HepG2 (cell line): Measurements from ENCODE around the gene LSS. TPM values are rescaled to one million over a fixed set of nuclear protein-coding genes. Genes with fewer than 3 reads are reported as not detected.

Experiments
- AGO2 ChIP-seq: fragments of 200-400 bp; formaldehyde crosslinking; optimal IDR thresholded peaks from 2 replicates; pipeline ENCODE3; 2017; ENCODE audit warnings: mild to moderate bottlenecking, low read depth, low read length, moderate library complexity
- ATAD3A ChIP-seq: sonication (generic); formaldehyde crosslinking; IDR thresholded peaks from 2 replicates; pipeline ENCODE4 v1.4.0; 2020; ENCODE audit warnings: missing genetic modification reagents
- ATF6 ChIP-seq: sonication (generic); formaldehyde crosslinking; conservative IDR thresholded peaks from 2 replicates; pipeline ENCODE4 v1.4.0; 2020; ENCODE audit warnings: missing genetic modification reagents
- CBFB ChIP-seq: sonication (generic); formaldehyde crosslinking; IDR thresholded peaks from 2 replicates; pipeline ENCODE4 v1.4.0; 2020; ENCODE audit warnings: missing genetic modification reagents
- HCFC1 ChIP-seq: fragments of 150-350 bp; IDR thresholded peaks from 2 replicates; pipeline ENCODE4 v1.6.1; 2014; ENCODE audit warnings: low read depth, low read length
- HMGA1 ChIP-seq: sonication (generic); formaldehyde crosslinking; conservative IDR thresholded peaks from 2 replicates; pipeline ENCODE4 v1.4.0; 2020; ENCODE audit warnings: missing genetic modification reagents
- HOXA3 ChIP-seq: sonication (generic); formaldehyde crosslinking; IDR thresholded peaks from 2 replicates; pipeline ENCODE4 v1.5.0; 2020; ENCODE audit warnings: missing genetic modification reagents
- KDM4B ChIP-seq: sonication (generic); formaldehyde crosslinking; IDR thresholded peaks from 2 replicates; pipeline ENCODE4 v1.4.0; 2020; ENCODE audit warnings: missing genetic modification reagents
- MIXL1 ChIP-seq: IDR thresholded peaks from 2 replicates; pipeline ENCODE4 v1.6.1; 2016
- PRDM10 ChIP-seq: sonication (generic); formaldehyde crosslinking; IDR thresholded peaks from 2 replicates; pipeline ENCODE4 v1.4.0; 2020; ENCODE audit warnings: low read depth, missing genetic modification reagents
- SATB2 ChIP-seq: sonication (generic); formaldehyde crosslinking; IDR thresholded peaks from 2 replicates; pipeline ENCODE4 v1.5.0; 2020; ENCODE audit warnings: missing genetic modification reagents
- YEATS4 ChIP-seq: sonication (generic); formaldehyde crosslinking; IDR thresholded peaks from 2 replicates; pipeline ENCODE4 v1.4.0; 2020; ENCODE audit warnings: missing genetic modification reagents, borderline replicate concordance
- ZFX ChIP-seq: sonication (generic); formaldehyde crosslinking; IDR thresholded peaks from 2 replicates; pipeline ENCODE4 v1.4.0; 2020; ENCODE audit warnings: mild to moderate bottlenecking, low read depth, missing genetic modification reagents, moderate library complexity
- ZNF33B ChIP-seq: sonication (generic); formaldehyde crosslinking; IDR thresholded peaks from 2 replicates; pipeline ENCODE4 v1.5.1; 2020; ENCODE audit warnings: mild to moderate bottlenecking, missing genetic modification reagents
- ZNF687 ChIP-seq: sonication (generic); formaldehyde crosslinking; IDR thresholded peaks from 2 replicates; pipeline ENCODE4 v1.5.1; 2020; ENCODE audit warnings: mild to moderate bottlenecking, missing genetic modification reagents, moderate library complexity
- ZNF766 ChIP-seq: sonication (generic); formaldehyde crosslinking; IDR thresholded peaks from 2 replicates; pipeline ENCODE4 v1.5.0; 2020; ENCODE audit warnings: missing genetic modification reagents, borderline replicate concordance
- polyA plus RNA-seq, 8 experiments: library from polyadenylated mRNA; depleted of rRNA in 3 of 8; stranded (reverse) in 7 of 8; unstranded in 1 of 8; fragments of >200 nt; fragmentation: Illumina TruSeq in 4 of 8; extraction: Trizol in 4 of 8; gene quantifications; 2 replicates each; pipeline versions ENCODE4 v1.2.1 to v1.2.3, GENCODE V29; 2011 to 2016; ENCODE audit warnings: low read depth in 4 of 8, missing spikeins in 1 of 8, mixed read lengths in 1 of 8; ENCODE audit not compliant: insufficient read depth in 1 of 8
- total RNA-seq, 5 experiments: library from RNA; depleted of rRNA; stranded (reverse); fragments of >200 nt; fragmentation: Illumina TruSeq; extraction: Trizol; gene quantifications; 2 replicates each; pipeline ENCODE4 v1.2.3, GENCODE V29; 2016; ENCODE audit warnings: low read depth in 1 of 5

LSS gene
- total and polyA plus RNA-seq, 2 of the 13 experiments (the other 11 are each of a cell fraction or from before 2014, with no cell fraction given) = 72.6 to 113 TPM

- TF ChIP-seq PRDM10 (CRISPR knock-in tag) (no peak), HMGA1 (CRISPR knock-in tag) (no peak), ATAD3A (CRISPR knock-in tag) (no peak), KDM4B (no peak), ZNF33B (no peak), ZFX (CRISPR knock-in tag) (no peak), SATB2 (CRISPR knock-in tag) (no peak), ZNF766 (CRISPR knock-in tag) (no peak), HCFC1 (no peak), MIXL1 (no peak), AGO2 (peak; percentile 79), ATF6 (CRISPR knock-in tag) (no peak), ZNF687 (CRISPR knock-in tag) (peak; percentile 1; the same call in 1 of the 2 replicates), CBFB (no peak), HOXA3 (no peak), YEATS4 (CRISPR knock-in tag) (0 out of 2 replicates have a peak, but pooled peaks have one; percentile 14)
These were observed 77.1 kb downstream of the LSS start (continued) for GRCh38 chr21:46151261-46151988.
